B cell (primary cell): ENCODE measurements around the gene LZTFL1.

ENCODE experiments used
- EZH2 ChIP-seq: IDR thresholded peaks from 2 replicates; pipeline ENCODE4 v1.6.1; 2012; ENCODE audit warnings: borderline replicate concordance, low read depth, mild to moderate bottlenecking, moderate library complexity, low read length; ENCODE audit not compliant: insufficient read depth, poor library complexity, severe bottlenecking
- TF ChIP-seq, protein P1 (sequence below): fragments of 200-600 bp; IDR thresholded peaks from one replicate; pipeline ENCODE4 v1.8.0; 2022; ENCODE audit warnings: antibody characterized with exemption, mild to moderate bottlenecking

DNA sequence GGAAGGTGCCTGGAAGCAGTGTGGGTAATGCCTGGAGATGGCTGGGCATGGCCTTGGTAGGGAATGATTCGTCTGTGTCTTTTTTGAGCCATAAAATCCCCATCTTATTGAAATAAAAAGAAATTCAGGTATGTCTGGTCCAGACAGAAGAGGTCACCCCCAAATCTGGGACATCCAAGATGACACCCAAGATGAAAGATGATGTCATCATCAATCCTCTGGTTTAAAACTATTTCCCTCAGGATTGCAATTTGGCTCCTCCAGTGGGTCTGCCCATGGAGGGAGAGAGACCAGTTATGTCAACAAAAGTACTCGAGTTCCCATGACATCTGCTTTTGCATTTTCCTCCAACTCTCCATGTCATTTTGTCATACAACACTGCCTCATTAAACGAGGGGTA is 27.7 kb upstream of the LZTFL1 start:
- TF ChIP-seq, protein P1, sequence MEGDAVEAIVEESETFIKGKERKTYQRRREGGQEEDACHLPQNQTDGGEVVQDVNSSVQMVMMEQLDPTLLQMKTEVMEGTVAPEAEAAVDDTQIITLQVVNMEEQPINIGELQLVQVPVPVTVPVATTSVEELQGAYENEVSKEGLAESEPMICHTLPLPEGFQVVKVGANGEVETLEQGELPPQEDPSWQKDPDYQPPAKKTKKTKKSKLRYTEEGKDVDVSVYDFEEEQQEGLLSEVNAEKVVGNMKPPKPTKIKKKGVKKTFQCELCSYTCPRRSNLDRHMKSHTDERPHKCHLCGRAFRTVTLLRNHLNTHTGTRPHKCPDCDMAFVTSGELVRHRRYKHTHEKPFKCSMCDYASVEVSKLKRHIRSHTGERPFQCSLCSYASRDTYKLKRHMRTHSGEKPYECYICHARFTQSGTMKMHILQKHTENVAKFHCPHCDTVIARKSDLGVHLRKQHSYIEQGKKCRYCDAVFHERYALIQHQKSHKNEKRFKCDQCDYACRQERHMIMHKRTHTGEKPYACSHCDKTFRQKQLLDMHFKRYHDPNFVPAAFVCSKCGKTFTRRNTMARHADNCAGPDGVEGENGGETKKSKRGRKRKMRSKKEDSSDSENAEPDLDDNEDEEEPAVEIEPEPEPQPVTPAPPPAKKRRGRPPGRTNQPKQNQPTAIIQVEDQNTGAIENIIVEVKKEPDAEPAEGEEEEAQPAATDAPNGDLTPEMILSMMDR: no peak
- TF ChIP-seq EZH2: no peak
